HepG2 (cell line): ENCODE results near the gene ADAMTS14. TPM values are rescaled to one million over a fixed set of nuclear protein-coding genes. Genes with fewer than 3 reads are reported as not detected.
A peak's percentile ranks its signal among the peaks of the same experiment; 100 is the strongest.

Experiments used
- CREB1 ChIP-seq, 2 experiments: fragments of 450-650 bp in 1 of 2; IDR thresholded peaks; 2 replicates each; pipeline ENCODE4 v1.6.1; 2016 to 2017; ENCODE audit warnings: control low read depth in 1 of 2, mild to moderate bottlenecking in 1 of 2, missing compliant biosample characterization in 1 of 2, missing genetic modification characterization in 1 of 2
- ETV5 ChIP-seq: IDR thresholded peaks from 2 replicates; pipeline ENCODE4 v1.6.1; 2018; ENCODE audit warnings: missing biosample characterization, missing genetic modification reagents, inconsistent platforms, borderline replicate concordance
- GLMP ChIP-seq: sonication (generic); formaldehyde crosslinking; IDR thresholded peaks from 2 replicates; pipeline ENCODE4 v1.9.0; 2021; ENCODE audit warnings: missing genetic modification reagents, mild to moderate bottlenecking, borderline replicate concordance
- IRF2 ChIP-seq: IDR thresholded peaks from 2 replicates; pipeline ENCODE4 v1.6.1; 2018; ENCODE audit warnings: missing genetic modification reagents, missing compliant biosample characterization
- KDM6A ChIP-seq: IDR thresholded peaks from 2 replicates; pipeline ENCODE4 v1.6.1; 2016; ENCODE audit warnings: low read depth
- MIER3 ChIP-seq: IDR thresholded peaks from 2 replicates; pipeline ENCODE4 v1.6.1; 2016; ENCODE audit warnings: missing compliant biosample characterization, borderline replicate concordance
- ZNF264 ChIP-seq: sonication (generic); formaldehyde crosslinking; IDR thresholded peaks from 2 replicates; pipeline ENCODE4 v1.4.0; 2020; ENCODE audit warnings: missing genetic modification reagents
- ZNF644 ChIP-seq: IDR thresholded peaks from 2 replicates; pipeline ENCODE4 v1.6.1; 2016; ENCODE audit warnings: low read depth
- ZSCAN21 ChIP-seq: sonication (generic); formaldehyde crosslinking; IDR thresholded peaks from 2 replicates; pipeline ENCODE4 v1.8.0; 2022; ENCODE audit warnings: mild to moderate bottlenecking, missing genetic modification reagents, moderate library complexity, borderline replicate concordance
- ZZZ3 ChIP-seq: sonication (generic); formaldehyde crosslinking; IDR thresholded peaks from 2 replicates; pipeline ENCODE4 v1.4.0; 2020; ENCODE audit warnings: missing genetic modification reagents, mild to moderate bottlenecking, borderline replicate concordance
- polyA plus RNA-seq, 8 experiments: library from polyadenylated mRNA; depleted of rRNA in 3 of 8; stranded (reverse) in 7 of 8; unstranded in 1 of 8; fragments of >200 nt; fragmentation: Illumina TruSeq in 4 of 8; extraction: Trizol in 4 of 8; gene quantifications; 2 replicates each; pipeline versions ENCODE4 v1.2.1 to v1.2.3, GENCODE V29; 2011 to 2016; ENCODE audit warnings: low read depth in 4 of 8, missing spikeins in 1 of 8, mixed read lengths in 1 of 8; ENCODE audit not compliant: insufficient read depth in 1 of 8
- total RNA-seq, 5 experiments: library from RNA; depleted of rRNA; stranded (reverse); fragments of >200 nt; fragmentation: Illumina TruSeq; extraction: Trizol; gene quantifications; 2 replicates each; pipeline ENCODE4 v1.2.3, GENCODE V29; 2016; ENCODE audit warnings: low read depth in 1 of 5
- TF ChIP-seq, protein P1 (sequence below): sonication (generic); formaldehyde crosslinking; IDR thresholded peaks from 2 replicates; pipeline ENCODE4 v1.9.0; 2021; ENCODE audit warnings: mild to moderate bottlenecking, missing genetic modification reagents
- TF ChIP-seq, protein P2 (sequence below): sonication (generic); formaldehyde crosslinking; IDR thresholded peaks from 2 replicates; pipeline ENCODE4 v1.5.0; 2020; ENCODE audit warnings: mild to moderate bottlenecking, missing genetic modification reagents
- TF ChIP-seq, protein P3 (sequence below): sonication (generic); formaldehyde crosslinking; IDR thresholded peaks from 2 replicates; pipeline ENCODE4 v1.4.0; 2020; ENCODE audit warnings: mild to moderate bottlenecking, missing genetic modification reagents

Gene ADAMTS14
- total and polyA plus RNA-seq, 2 of the 13 experiments (the other 11 are each of a cell fraction or from before 2014, with no cell fraction given), result 0.04 to 0.07 TPM

DNA sequence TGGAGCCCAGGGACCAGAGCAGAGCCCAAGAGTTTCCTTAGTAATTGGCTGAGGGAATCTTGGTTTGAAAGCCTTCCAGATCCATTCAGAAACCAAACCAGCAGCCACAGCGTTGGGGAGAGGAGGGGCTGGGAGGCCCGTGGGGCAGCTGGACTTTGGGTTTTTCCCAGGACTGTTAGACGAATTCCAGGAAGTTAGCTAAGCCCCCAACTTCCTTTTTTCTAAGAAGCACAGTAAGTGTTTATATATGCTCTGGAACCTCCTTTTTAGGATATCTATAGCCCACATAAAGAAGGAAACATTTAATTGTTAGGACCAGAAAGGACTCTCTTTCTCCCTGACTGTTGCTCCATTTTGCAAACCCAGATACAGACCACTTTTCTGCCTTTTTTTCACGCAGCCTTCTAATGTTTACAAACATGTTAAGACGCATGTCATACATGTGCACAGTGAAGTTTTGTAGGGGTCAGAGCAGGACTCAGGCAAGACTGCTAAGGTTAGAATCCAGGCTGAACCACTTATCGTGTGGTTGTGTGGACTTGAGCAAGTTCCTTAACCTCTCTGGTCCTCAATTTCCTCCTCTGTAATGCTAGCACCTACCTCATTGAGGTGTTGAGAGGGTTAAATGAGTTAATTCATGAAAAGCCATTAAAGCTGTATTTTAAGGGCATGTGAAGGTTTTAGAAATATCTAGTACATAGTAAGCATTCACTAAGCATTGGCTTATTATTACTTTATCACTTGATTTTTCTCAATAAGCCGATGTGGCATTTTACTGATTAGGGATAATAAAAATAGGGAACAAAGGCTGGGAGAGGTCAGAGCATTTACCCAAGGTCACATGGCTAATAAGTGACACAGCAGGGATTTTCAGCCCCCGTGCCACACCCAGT lies 70.5 kb downstream of the ADAMTS14 start (continued):
- TF ChIP-seq, protein P1, sequence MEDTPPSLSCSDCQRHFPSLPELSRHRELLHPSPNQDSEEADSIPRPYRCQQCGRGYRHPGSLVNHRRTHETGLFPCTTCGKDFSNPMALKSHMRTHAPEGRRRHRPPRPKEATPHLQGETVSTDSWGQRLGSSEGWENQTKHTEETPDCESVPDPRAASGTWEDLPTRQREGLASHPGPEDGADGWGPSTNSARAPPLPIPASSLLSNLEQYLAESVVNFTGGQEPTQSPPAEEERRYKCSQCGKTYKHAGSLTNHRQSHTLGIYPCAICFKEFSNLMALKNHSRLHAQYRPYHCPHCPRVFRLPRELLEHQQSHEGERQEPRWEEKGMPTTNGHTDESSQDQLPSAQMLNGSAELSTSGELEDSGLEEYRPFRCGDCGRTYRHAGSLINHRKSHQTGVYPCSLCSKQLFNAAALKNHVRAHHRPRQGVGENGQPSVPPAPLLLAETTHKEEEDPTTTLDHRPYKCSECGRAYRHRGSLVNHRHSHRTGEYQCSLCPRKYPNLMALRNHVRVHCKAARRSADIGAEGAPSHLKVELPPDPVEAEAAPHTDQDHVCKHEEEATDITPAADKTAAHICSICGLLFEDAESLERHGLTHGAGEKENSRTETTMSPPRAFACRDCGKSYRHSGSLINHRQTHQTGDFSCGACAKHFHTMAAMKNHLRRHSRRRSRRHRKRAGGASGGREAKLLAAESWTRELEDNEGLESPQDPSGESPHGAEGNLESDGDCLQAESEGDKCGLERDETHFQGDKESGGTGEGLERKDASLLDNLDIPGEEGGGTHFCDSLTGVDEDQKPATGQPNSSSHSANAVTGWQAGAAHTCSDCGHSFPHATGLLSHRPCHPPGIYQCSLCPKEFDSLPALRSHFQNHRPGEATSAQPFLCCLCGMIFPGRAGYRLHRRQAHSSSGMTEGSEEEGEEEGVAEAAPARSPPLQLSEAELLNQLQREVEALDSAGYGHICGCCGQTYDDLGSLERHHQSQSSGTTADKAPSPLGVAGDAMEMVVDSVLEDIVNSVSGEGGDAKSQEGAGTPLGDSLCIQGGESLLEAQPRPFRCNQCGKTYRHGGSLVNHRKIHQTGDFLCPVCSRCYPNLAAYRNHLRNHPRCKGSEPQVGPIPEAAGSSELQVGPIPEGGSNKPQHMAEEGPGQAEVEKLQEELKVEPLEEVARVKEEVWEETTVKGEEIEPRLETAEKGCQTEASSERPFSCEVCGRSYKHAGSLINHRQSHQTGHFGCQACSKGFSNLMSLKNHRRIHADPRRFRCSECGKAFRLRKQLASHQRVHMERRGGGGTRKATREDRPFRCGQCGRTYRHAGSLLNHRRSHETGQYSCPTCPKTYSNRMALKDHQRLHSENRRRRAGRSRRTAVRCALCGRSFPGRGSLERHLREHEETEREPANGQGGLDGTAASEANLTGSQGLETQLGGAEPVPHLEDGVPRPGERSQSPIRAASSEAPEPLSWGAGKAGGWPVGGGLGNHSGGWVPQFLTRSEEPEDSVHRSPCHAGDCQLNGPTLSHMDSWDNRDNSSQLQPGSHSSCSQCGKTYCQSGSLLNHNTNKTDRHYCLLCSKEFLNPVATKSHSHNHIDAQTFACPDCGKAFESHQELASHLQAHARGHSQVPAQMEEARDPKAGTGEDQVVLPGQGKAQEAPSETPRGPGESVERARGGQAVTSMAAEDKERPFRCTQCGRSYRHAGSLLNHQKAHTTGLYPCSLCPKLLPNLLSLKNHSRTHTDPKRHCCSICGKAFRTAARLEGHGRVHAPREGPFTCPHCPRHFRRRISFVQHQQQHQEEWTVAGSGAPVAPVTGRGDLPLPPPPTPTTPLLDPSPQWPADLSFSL, result no peak
- TF ChIP-seq GLMP (CRISPR knock-in tag) (no peak), ZNF264 (CRISPR knock-in tag) (no peak), IRF2 (CRISPR knock-in tag) (no peak), ZZZ3 (CRISPR knock-in tag) (peak; percentile 62; the same call in 1 of the 2 replicates), CREB1 (IDR thresholded peaks at IDR 0.05) (no peak), CREB1 (CRISPR knock-in tag; IDR thresholded peaks at IDR 0.05) (no peak), ZSCAN21 (CRISPR knock-in tag) (no peak), ETV5 (CRISPR knock-in tag) (peak; percentile 25; the same call in 1 of the 2 replicates), ZNF644 (0 out of 2 replicates have a peak, but pooled peaks have one; percentile 22), MIER3 (no peak), KDM6A (peak; percentile 13; the same call in 1 of the 2 replicates)
- TF ChIP-seq, protein P2, sequence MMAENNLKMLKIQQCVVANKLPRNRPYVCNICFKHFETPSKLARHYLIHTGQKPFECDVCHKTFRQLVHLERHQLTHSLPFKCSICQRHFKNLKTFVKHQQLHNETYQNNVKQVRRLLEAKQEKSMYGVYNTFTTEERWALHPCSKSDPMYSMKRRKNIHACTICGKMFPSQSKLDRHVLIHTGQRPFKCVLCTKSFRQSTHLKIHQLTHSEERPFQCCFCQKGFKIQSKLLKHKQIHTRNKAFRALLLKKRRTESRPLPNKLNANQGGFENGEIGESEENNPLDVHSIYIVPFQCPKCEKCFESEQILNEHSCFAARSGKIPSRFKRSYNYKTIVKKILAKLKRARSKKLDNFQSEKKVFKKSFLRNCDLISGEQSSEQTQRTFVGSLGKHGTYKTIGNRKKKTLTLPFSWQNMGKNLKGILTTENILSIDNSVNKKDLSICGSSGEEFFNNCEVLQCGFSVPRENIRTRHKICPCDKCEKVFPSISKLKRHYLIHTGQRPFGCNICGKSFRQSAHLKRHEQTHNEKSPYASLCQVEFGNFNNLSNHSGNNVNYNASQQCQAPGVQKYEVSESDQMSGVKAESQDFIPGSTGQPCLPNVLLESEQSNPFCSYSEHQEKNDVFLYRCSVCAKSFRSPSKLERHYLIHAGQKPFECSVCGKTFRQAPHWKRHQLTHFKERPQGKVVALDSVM (CRISPR knock-in tag), result no peak
- TF ChIP-seq, protein P3, sequence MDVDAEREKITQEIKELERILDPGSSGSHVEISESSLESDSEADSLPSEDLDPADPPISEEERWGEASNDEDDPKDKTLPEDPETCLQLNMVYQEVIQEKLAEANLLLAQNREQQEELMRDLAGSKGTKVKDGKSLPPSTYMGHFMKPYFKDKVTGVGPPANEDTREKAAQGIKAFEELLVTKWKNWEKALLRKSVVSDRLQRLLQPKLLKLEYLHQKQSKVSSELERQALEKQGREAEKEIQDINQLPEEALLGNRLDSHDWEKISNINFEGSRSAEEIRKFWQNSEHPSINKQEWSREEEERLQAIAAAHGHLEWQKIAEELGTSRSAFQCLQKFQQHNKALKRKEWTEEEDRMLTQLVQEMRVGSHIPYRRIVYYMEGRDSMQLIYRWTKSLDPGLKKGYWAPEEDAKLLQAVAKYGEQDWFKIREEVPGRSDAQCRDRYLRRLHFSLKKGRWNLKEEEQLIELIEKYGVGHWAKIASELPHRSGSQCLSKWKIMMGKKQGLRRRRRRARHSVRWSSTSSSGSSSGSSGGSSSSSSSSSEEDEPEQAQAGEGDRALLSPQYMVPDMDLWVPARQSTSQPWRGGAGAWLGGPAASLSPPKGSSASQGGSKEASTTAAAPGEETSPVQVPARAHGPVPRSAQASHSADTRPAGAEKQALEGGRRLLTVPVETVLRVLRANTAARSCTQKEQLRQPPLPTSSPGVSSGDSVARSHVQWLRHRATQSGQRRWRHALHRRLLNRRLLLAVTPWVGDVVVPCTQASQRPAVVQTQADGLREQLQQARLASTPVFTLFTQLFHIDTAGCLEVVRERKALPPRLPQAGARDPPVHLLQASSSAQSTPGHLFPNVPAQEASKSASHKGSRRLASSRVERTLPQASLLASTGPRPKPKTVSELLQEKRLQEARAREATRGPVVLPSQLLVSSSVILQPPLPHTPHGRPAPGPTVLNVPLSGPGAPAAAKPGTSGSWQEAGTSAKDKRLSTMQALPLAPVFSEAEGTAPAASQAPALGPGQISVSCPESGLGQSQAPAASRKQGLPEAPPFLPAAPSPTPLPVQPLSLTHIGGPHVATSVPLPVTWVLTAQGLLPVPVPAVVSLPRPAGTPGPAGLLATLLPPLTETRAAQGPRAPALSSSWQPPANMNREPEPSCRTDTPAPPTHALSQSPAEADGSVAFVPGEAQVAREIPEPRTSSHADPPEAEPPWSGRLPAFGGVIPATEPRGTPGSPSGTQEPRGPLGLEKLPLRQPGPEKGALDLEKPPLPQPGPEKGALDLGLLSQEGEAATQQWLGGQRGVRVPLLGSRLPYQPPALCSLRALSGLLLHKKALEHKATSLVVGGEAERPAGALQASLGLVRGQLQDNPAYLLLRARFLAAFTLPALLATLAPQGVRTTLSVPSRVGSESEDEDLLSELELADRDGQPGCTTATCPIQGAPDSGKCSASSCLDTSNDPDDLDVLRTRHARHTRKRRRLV (CRISPR knock-in tag), result no peak
